ENCODE measurements around the gene KLF16.

- TF ChIP-seq CTCF (IDR thresholded peaks at IDR 0.05; ENCODE audit: insufficient read depth, low read depth, low read length) (no peak), EZH2 (IDR thresholded peaks at IDR 0.05; ENCODE audit: insufficient read depth, low read length) (no peak)
Observed at GRCh38 chr19:1811472-1811894, 51.9 kb downstream of the KLF16 start.
